Measurements from ENCODE around the gene EIF5.

EIF5 gene

DNA sequence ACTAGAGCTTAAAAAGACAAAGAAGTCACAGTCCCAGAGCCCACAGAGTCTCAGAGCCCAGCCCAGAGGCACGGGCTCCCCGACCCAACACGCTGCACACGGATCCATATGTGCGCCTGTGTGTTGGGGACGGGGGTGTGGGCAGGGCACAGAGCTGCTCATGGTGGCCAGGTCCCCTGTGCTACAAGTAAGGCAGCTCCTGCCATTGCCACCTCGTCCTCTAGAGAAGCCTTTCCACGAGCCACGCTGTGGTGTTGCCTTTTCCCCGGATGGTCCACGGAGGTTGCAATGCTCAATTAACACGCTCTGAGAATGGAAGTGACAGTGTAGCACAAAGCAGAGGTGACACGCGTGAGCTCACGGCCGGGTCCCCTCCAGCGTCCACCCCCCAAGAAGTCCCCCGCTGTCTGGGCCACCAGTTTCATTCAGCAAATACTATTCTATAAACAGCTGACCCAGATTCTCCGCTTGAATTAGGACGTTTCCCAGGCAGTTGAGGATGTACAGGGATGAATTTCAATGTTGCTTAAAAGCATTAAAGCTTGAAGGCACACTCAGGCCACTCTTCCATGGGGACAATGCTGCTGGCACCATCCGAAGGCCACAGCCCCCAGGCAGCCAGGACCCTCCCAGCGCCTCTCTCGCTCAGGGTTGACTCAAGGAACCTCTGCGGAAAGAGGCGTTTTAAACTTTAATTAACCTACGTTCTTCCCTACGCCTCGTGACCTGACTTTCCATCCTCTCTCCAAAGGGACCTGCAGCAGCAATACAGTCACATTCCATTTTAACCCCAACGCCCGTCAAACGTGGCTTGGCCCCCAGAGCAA is 22.7 kb upstream of the EIF5 start:
- DNase-seq: no peak

DNA sequence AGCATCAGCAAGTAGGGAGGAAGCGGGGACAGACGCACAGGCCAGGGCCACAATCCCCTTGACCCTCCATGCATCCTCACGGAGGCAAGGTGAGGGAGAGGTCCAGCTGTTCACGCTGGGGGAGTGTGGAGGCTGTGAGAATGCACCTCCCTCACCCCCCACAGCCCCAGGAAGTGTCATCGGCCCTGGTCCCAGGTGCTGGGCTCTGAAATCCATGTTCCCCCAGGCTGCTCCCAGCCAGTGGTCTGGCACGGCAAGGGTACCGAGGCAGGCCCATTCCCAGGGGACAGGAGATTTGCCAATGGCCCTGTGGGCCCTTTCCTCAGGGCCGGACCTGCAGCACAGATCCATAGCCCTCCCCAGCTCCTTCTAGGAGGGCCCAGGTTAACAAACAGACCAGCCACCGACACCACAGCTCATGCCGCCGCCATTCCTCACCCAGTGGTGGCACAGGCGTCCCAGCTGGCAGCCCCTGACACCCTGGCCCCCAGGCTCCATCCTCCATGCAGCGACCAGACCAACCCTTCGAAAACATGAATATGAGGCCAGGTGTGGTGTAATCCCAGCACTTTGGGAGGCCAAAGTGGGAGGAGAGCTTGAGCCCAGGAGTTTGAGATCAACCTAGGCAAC is 21.9 kb upstream of the EIF5 start:
- no peak for DNase-seq

DNA sequence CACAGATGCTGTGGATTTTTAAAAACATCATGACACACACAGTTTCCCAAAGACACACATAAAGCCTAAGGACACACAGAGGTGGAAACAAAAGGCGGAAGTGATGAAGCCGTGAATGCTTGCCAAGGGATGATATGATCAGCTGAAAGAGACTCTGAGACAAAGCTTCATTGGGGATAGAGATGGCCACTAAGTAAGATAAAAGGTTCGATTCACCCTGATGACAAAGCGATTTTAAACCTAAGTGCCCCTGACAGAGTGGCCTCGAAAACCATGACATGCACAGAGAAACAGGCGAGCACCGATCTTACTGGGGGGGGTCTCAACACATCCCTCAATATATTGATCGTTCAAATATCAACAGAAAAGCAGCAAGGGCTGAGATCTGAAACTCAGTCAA is 20.3 kb upstream of the EIF5 start:
- no peak for DNase-seq

DNA sequence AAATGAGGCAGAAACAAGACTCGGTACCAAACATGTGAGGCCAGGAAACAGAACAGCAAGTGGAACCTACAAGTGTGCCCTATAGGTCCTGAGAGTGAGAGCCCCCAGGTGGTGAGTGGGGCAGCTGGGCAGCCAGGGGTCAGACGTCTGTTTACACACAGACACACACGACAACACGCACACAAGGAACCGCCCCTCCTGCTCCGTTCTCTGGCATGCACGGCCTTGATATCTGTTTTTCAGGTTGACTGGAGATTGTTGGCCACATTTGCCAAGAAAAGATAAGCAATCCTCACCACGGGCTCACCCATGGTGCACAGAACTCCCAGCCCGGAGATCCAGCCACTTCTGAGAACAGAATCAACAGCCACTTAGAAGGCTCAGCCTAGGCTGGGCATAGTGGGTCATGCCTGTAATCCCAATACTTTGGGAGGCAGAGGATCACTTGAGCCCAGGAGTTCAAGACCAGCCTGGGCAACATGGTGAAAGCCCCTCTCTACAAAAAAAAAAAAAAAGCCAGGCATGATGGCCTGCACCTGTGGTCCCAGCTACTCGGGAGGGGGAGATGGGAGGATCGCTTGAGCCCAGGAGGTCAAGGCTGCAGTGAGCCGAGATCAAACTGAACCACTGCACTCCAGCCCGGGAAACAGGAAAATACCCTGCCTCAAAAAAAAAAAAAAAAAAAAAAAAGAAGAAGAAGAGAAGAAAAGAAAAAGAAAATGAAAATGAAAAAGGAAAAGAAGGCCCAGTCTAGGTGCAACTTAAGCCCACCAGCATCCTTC is 19.4 kb upstream of the EIF5 start:
- no peak for DNase-seq

DNA sequence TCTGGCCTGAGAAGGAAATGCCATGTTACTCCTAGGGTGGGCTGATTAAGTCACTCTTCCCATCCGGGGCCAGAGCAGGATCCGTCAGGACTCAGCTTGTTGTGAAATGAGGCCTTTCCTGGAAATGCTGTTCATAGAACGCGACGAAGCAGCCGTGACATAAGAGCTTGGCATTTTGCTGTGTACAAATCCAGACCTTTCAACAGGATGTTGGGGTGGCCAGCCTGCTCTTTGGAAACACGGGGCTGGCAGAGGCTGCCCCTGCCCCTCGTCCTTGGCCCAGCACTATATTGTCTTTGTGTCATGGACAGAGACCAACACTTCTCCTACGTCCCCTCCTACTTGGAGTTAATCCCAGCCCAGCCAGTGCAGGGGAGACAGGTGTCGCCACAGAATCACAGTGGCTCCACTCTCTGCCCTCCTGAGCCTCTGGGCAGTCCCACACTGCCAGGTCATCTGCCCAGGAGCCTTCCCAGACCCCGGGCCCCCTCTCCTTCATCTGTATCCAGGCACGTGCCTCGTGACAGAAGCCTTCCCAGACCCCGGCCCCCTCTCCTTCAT is 18.6 kb upstream of the EIF5 start:
- DNase-seq: peak; percentile 3

DNA sequence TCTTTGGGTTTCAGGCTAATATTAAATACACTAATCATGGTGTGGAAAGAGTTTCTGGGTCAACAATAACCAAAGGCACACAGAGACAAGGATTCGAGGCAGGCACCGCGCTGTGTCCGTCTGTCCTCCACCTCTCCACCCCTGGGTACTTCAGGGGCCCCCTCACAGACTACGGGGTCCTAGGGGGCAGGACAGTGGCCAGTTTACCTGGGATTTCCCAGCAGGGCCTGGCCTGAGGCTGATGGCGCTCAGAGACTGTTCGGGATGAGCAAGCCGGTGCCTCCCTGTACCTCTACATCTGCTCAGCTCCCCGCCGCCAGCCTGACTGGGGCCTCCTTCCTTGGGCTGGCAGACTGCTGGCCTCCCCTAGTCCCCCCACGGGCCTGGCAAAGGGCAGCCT is 18.1 kb upstream of the EIF5 start:
- no peak for DNase-seq

DNA sequence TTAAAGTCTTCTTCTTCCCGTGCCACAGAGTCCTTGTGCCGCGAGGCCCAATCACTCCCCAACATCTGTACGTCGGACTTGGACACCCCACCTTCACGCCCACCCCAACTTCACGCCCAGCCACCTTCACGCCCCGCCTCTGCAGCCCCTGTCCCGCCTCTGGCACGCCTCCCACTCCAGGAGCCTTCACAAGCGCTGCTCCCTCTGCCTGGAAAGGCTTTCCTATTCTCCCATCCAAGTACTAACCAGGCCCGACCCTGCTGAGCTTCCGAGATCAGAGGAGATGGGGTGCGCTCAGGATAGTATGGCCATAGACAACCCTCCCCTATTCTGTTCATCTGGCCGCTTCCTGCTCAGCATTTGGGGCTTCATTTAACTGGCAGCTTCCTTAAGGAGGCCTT is 17.3 kb upstream of the EIF5 start:
- DNase-seq: no peak

DNA sequence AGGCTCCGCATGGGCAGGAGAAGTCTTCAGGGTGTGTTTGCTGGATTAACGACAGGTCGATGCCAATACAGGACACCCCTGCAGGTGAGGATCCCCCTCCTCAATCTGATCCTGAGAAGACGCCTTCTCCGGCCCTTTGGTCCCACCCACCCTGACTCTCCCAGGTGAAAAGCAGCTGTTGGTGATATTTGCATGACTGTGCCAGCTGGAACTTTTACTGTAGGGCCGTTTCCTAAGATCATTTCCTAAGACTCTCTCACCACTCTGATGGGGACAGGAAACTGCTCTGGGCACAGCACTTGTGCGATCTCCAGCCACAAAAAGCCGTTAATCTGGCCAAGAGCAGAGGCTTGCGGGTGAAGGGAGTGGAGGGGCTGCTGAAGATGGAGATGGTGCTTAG is 16.8 kb upstream of the EIF5 start:
- DNase-seq: no peak

DNA sequence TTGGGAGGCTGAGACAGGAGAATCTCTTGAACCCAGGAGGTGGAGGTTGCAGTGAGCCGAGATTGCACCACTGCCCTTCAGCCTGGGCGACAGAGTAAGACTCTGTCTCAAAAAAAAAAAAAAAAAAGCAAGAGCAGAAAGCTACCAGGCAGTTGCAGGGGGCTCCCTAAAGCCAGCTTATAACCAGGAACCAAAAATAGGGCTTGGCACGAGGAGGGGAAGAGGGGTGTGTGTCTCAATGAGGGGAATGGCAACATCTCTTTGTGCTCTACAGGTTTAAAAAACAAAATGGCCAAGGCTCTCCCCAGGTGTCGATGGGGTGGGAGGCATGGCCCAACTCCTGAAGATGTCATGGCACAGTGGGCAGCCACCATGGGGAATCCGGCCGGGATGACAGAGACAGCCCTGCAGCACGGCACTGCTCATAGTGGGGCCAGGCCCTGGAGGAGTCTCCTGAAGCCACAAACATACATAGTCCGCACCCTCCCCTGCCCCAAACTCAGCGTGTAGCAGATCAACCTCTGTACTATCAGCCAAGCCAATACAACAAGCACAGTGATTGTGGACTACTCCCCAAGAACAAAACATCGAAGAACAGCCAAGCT is 16.0 kb upstream of the EIF5 start:
- DNase-seq: no peak

DNA sequence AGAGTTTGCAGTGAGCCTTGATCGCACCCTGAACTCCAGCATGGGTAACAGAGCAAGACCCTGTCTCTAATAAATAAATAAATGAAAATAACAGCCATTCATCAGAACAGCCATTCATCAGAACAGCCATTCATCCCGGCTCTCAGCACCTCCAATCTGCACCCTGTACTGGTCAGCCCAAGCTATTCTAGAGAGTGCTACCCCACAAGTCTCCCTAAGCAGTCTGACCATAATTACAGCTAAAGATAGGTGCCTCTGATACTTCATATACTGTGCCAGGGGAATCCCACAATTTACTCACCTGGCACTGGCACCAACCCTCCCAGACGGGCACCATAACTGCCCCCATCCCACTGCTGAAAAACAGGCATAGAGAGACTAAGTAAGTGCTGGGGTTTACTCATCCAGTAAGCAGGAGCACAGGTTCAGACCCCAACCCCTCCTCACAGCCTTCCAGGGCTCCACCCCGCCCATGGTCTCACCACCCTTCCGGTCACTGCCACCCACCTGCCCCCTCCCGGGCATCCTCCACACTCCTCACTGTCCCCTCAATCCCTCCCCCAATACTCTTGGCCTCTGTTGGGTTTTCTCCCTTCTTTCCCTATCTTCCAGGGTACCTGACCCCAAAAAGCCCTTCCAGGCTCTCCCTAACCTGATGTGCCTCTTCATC is 15.2 kb upstream of the EIF5 start:
- no peak for DNase-seq

DNA sequence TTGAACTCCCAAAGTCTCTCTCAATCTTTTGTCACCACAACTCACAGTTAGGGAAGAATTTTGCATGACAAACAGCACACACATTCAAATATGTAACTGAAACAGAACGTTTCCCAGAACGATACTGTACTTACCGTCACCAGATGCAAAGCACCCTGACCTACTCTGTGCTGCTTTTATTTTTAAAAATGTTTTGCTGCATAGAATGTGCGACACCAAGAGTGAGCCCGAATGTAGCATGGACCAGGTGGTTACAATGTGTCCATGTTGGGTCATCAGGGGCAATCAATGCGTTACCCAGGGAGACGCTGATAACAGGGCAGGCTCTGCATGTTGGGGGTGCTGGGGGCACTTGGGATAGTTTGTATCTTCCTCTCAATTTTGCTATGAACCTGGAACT is 14.6 kb upstream of the EIF5 start:
- no peak for DNase-seq

DNA sequence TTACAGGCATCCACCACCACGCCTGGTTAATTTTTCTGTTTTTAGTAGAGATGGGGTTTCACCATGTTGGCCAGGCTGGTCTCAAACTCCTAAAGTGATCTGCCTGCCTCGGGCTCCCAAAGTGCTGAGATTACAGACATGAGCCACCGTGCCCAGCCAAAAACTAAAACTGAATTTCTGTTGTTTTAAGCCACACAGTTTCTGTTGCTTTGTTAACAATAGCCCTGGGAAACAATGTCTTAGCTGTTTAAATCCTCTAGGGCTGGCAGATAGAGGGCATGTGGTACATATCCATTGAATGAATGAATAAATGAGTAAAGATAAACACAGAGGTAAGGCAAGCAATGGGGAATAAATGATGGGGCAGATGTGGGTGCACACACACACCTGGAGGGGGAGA is 8.0 kb upstream of the EIF5 start:
- DNase-seq: no peak

DNA sequence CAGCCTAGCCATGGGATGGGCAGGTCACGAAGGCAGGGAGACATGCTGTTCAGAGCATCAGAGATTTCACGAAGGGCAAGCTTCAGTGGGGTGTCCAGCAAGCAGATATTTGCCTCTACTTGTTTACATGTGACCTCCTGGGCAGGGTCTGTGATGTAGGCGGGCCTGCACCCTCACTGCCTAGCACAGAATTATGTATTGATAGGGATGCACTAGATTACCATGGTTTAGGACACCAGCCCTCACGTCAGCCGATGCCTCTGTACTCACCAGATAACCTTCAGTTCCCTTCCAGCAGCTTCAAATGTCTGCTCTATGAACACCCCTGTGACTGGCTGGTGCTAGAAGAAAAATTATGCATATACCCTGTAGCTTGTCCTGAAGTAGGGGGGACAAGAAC is 5.1 kb upstream of the EIF5 start:
- DNase-seq: no peak

DNA sequence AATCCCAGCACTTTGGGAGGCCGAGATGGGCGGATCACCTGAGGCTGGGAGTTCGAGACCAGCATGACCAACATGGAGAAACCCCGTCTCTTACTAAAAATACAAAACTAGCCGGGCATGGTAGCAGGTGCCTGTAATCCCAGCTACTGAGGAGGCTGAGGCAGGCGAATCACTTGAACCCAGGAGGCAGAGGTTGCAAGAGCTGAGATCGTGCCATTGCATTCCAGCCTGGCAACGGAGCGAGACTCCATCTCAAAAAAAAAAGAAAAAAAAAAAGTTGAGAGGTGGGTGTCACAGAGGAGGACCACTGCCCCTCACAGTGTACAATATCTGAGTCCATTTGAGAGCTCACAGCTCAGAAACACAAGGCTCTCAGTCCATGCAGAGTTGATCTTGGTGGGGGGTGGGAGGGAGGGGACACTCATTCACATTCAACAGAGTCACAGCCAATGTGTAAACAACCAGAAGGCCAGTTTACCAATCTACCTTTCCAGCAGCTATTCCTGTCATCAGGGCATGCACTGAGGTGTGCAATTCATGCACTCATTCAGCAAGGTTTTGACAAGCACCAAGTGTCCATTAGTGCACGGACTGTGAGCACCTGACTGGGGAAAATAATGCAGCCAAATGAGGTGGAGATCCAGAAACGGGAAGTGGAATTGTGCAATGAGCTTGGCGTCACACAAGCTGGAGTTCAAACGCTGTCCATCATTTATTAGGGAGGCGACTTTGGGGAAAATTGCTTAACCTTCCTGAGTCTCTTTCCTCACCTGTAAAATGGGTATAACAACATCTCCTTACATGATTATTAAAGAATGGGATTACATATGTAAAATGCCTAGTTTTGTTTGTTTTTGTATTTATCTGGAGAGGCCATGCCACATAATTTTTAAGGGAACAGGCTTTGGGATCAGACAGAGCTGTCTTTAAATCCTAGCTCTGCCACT is 4.4 kb upstream of the EIF5 start:
- DNase-seq: no peak

DNA sequence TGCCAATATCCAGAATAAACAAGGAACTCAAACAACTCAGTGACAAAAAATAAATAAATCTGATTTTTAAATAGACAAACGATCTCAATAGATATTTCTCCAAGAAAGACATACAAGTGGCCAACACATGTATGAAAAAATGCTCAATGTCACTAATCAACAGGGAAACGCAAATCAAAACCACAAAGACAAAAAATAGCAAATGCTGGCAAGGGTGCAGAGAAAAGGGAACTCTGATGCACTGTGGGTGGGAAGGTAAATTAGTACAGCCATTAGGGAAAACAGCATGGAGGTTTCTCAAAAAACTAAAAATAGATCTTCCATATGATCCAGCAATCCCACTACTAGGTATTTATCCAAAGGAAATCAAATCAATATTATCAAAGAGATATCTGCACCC is 3.5 kb upstream of the EIF5 start:
- DNase-seq: no peak

DNA sequence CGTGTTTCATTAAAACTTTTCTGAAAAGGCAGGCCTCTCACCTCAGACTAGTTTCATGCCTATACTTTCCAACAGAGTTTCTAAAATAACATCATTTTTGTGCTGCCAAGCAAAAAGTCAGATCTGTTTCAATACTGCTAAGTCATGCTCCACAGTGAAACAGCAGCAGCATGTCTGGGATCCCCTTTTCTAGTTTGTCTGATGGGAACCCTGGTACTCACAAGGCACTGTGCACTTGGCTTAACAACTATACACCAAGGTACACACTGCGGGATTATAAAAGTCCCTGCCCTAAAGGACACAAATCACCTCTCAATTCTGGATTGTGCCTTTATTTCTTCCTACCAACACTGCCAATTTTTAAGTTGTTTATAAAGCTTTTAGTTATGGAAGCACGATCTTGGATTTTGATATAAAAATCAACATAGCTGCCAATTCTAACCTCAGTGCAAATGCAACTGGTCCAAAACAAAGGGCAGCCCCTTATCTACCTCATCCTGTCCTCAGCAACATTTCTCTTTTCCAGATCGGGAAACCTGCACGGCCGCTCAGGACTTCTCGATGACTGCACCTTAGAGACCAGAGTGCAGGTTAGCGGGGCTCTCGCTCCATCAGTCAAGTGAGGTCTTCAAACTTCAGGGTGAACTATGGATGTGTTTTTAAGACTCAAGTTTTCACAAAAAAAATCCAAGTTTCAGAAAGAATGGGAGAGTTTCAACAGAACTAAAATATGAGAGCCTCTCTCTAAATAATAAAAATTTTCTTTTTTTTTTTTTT is 1.7 kb upstream of the EIF5 start:
- DNase-seq: no peak

DNA sequence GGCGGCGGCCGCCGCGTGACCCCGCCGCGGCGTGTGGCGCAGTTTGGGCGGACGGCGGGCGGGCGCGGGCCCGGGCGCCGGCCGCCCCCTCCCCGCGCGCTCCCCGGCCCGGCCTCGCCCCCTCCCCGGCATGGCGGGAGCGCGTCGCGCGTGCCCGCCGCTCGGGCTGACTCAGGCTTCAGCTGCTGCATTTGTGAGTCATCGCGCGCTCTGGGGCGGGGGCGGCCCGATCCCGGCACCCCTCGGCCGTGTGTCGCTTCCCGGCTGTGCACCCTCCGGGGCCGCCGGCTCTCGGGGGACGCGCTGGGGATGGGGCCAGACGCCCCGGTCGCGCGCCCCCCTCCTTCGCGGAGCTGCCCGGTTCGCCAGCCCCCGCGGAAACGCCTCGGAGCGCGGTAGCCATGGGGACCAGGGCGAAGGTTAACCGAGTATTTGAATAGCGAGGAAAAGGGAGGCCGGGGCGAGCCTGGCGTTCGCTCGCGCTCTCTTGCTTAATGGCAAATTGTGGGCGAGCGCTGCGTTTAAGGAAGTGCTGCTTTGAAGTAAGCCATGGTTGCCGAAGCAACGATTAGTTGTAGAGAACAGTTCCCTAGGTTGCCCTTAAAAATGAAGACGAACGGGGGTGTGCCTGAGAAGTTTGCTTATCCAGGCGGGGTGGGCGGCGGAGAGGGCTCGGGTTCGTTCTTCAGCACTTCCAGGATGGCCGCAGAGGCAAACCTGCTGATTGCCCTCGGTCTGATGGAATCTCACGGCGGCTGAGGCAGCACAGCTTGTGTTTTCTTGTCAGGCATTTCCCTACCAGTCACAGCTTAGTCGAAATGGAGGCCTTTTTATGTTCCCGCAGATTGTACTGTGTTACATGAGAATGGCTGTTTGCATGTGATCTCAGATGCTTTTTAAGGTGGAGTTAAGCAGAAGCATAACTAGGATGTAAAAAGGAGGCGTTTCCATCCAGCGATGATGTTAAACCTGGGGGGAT is 896 bp downstream of the EIF5 start:
- peak; percentile 24 for DNase-seq

DNA sequence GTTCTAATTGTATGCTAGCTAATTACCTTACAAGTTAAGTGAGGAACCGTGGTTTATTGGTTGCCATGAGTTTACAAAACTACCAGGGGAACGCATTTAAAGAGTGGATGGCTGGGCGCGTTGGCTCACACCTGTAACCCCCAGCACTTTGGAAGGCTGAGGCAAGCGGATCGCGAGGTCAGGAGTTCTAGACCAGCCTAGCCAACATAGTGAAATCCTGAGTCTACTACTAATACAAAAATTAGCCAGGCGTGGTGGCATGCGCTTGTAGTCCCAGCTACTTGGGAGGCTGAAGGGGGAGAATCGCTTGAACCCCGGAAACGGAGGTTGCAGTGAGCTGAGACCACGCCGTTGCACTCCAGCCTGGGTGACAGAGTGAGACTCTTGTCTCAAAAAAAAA is 2.2 kb downstream of the EIF5 start:
- DNase-seq: no peak

DNA sequence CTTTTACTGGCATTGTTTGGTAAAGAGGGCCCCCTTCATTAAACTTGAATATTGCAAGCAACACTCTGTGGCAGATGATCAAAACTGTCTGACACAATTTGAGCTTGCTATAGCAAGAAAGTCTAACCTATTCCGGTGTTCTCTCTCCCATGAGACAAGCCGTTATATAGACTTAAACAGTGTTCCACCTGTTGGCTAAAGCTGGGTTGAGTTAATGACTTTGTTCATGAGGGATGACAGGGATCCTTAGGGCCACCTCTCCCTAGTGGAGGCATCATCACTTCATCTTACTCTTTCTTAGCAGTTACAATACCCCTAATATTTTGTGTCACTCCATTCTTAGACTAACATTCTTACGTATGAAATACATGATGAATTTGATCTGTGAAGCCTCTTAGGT is 3.8 kb downstream of the EIF5 start:
- no peak for DNase-seq
